ENCODE measurements around the gene SLF2.
A peak's percentile ranks its signal among the peaks of the same experiment; 100 is the strongest.

The SLF2 gene

DNA sequence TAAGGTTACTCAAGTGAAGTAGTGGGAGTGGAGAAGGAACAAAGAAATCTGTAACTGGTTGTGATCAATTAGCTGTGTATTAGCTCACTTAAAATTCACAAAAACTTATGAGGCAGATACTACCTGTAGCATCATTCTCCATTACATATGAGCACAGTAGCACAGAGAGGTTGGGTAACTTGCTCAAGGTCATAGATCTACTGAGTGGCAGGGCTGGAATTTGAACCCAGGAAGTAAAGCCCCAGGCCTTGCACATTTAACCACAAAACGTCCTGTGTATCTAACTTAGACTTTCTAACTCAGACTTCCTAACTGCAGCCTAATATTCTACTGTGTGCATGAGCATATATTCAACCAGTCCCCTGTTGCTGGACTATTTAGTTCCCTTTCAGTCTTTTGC, 5.6 kb upstream of the SLF2 start:
- DNase-seq = no peak

DNA sequence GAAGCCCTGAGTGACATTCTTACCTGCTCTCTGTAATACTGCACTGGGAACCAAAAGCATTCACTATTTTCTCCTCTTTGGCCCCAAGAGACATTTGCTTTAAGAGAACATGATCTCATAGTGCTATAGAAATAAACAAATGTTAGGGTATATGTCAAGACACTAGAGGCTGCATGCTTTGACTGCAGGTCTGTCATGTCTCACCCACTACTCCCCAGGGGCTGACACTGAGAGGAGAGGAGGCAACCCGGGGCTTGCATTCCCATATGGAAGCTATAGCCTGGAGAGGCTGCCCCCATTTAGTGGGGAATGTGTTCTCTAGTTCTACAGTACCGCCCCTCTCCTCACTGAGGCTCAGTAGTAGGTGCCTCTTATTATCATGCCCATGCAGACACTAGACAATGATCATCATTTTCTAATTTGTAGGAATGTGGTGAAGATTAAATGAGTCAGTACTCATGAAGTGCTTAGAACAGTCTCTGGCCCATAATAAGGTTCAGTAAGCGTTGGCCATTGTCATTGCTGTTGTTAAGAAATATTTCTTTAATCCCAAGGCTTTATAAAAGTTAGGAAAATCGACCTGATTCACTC, 4.9 kb upstream of the SLF2 start:
- DNase-seq = no peak

DNA sequence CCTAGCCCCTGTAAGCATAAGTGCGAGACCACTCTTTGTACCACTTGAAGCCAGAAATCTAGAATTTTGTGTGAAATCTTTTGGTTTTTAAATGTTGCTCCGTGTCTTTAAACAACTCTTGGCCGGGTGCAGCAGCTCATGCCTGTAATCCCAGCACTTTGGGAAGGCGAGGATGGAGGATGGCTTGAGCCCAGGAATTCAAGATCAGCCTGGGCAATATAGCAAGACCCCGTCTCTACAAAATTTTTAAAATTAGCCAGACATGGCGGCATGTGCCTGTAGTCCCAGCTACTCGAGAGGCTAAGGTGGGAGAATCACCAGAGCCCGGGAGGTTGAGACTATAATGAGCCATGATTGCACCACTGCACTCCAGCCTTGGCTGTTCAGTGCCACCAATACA, 4.4 kb upstream of the SLF2 start:
- DNase-seq = no peak

DNA sequence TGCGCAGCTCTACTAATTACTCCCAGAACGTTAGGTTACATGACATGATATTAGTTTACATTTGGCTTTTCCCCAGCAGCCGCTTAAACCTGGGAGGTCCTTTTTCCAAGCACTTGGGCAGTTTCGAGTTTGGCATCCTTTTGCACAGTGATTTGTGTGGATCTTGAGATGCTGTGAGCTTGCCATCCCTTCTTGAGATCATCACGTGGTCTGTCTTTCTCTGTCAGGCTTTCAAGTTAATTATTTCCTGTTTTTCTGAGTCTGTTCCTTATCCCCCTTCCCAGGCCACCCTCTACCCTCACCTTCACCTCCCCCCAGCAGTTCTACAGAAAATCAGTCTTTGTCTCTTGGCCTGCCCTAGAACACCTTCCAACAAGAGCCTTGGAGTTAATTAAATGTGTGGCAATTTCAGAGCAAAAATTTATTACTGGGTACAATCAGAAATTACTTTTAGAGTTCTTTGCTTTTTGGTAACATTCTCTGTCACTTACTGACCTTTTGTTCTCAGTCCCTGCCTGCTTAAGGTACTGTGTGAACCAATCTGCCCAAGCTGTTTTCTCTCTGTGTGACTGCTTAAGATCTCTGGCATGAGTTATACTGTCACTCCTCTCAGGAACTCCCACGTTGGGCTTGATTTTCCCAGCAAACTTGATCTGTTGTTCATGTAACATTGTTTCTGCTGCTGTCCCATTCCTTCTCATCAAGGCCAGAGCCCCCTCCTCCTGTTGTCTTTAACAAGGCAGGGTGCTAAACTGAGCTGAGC, 3.1 kb upstream of the SLF2 start:
- DNase-seq = no peak

DNA sequence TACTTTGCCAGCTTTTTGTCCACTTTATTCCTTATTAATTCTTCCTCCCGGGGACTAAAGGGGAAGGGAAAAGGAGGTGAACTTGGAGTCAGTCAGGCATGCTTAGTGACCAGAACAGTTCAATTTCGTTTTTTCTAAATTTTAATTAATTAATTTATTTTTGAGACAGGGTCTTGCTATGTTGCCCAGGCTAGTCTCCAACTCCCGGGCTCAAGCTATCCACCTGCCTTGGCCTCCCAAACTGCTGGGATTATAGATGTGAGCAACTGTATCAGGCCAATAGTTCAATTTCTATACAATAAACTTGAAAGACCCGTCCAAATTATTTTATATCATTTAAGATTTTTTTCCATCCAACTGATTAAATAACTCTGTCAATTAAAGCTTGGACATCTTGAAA, 1.3 kb upstream of the SLF2 start:
- no peak for DNase-seq

DNA sequence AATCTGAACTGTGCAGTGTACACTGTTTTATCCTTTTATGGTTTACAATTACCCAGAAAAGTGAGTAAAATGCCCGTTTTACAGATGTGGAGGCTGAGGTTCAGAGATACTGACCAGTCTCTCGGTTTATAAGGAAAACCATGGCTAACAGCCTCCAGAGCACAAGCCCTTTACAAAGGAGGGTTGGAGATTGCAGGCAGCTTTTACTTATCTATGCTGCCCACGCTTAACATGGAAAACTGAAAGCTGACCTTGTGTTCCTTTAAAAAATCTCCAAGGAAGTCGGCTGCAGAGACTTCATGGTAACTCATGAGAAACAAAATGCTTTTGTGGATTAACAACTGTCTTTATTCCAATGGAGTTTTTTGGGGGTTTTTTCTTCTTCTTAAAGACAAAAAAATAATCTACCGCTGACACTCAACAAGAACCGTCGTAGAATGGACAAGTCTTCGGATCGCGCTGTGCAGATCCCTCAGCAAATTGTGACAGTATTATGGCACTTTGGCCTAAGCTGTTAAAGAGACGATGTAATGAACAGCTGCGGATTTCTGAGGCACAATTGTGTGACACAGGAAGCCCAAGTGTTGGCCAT, 654 bp upstream of the SLF2 start:
- peak; percentile 6 for DNase-seq

DNA sequence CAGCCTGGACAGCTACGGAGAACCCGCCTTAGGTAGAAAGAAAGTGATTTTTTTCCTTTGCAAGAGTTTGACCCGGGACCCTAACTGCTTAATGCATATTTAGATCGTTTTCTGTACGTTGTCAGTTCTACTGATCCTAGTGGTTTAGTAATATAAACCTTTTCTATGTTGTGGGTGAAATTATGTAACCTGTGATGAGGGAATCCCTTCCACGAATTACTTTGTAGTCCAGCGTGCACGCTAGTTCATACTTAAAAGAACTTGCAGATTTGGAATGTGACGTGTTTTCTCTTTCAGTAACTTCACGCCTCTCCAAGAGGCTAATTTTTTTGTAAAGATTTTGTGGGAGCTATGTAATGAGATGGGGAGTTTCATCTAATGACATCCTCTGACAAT, 705 bp downstream of the SLF2 start:
- DNase-seq = no peak

DNA sequence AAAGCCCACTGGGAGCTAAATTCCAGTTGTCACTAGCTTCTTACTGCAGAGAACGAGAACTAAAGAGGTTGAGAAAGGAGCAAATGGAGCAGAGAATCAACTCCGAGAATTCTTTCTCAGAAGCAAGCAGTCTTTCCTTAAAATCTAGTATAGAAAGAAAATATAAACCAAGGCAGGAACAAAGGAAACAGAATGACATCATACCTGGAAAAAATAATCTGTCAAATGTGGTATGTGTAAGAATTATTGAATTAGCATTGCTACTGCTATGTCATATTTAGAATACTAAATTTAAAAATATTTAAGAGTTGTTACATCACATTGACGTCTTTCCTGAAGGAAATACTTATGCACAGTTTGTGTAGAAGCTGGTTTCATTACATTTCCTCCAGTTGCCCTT, 4.3 kb downstream of the SLF2 start:
- DNase-seq = no peak

DNA sequence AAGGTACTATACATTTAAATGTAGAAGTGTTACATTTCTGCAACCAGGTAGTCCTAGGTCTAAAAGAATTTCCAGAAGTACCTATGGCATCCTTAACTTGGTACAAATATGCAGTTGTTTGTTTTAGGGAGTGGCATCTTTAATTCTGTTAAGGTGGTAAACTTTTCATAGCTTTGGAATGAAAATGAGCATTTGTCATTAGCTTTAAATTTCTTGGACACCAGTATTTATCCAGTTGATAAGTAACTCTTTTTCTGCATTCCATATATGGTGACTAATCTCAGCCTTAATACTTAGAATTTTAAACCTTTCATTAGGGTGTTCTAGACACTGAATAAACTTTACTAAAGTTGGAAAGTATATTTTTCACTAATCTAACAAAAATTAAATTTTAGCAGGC, 10.8 kb downstream of the SLF2 start:
- no peak for DNase-seq

DNA sequence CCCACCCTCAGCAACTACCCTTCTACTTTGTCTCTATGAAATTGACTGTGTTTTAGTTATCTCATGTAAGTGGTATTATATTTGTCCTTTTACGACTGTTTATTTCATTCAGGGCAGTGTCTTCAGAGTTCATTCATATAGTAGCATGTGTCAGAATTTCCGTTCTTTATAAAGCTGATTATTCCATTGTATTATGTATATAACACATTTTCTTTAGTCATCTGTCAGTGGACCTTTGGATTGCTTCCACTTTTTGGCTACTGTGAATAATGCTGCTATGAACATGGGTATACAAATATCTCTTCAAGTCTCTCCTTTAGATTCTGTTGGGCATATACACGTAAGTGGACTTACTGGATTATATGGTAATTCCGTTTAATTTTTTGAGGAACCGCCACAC, 14.5 kb downstream of the SLF2 start:
- DNase-seq = no peak

DNA sequence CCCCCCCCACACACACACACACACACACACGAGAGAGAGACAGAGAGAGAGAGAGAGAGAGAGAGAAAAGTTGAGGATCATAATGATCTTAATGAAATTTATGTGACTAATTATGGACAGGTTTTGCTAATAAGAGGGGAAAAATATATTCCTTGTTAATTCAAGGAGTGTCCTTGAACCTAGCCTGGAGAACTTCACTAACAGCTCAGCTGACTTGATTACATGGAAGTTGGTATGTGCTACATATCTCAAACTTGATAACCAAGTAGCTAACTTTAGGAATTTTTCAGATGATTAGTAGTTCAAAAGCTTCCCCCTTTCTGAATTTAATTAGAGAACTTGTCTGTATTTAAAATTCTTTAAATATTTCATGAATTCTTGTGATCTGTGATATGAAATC, 15.3 kb downstream of the SLF2 start:
- no peak for DNase-seq

DNA sequence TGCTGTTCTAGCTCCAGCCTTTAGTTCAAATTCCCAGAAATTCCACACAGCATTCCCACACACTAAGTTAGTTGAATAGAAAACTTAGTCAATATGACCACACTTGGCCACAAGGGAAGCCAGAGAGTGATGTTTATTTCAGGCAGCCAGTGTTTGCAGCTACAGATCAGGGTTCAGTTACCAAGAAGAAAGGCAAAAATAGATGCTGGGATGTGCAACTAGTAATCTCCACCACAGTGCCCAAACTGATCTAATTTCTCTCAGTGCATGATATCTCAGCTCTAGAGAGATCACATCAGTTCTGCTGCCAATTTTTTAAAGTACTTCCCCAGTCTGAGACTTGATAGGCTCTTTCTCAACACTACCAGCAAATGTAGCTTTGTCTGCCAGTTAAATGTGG, 17.6 kb downstream of the SLF2 start:
- DNase-seq = no peak

DNA sequence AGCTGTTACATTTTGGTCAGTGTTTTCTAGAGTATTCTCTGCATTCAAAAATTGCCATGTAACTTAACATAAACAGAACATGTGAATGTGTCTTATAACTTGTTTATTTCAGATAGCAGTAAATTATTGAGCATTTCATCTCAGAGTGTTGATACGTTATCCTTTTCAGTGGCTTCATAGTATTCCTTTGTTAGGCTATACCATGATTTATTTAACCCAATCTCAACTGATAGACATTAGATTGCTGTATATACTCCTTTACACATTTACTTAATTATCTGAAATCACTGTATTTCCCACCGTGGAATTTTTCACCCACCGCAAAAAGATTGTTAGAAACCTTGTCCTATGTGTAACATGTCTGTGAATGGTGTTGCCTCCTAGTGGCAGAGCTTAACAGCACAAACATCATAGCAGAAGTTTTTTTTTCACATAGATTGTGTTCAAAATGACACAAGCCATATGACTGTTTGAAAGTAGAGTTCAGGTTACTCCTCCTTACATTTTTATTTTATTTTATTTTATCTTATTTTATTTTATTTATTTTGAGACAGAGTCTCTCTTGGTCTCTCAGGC, 21.4 kb downstream of the SLF2 start:
- DNase-seq = no peak

DNA sequence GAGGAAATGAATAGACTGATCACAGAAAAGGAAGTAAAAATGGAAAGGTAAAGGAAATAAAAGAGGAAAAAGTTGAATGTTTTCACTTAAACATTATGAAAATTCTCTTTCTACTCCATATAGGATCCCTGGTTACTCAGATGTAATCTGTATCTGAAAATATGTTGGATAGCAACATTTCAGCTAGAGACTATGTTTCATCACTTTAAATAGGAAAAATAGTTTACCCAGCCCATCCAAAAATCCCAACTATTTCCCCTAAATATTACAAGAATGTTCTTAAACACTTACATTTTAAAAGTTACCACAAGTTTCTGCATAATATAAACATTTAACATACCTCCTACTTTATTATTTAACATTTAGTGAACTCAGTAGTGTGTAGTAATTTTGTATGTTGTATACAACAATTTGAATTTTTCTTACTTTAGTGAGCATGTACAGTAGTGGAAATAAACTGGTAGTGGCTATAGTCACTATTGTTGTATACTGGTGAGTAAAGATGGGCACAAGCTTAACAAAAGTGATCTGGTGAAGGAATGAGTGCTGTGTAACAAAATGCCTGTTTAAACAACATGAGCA, 27.1 kb downstream of the SLF2 start:
- no peak for DNase-seq

DNA sequence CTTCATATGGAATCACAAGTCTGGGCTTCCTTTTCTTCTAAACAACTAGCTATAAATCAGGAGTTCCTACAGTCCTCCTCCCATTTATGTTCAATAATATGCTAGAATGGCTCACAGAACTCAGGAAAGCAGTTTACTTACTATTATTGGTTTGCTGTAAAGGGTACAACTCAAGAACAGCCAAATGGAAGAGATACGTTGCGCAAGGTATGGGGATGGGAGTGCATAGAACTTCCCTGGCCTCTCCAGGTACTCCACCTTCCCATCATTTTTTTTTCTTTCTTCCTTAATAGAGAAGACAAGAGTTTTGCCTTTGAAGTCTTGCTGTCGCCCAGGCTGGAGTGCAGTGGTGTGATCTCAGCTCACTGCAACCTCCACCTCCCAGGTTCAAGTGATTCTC, 29.5 kb downstream of the SLF2 start:
- DNase-seq = no peak

DNA sequence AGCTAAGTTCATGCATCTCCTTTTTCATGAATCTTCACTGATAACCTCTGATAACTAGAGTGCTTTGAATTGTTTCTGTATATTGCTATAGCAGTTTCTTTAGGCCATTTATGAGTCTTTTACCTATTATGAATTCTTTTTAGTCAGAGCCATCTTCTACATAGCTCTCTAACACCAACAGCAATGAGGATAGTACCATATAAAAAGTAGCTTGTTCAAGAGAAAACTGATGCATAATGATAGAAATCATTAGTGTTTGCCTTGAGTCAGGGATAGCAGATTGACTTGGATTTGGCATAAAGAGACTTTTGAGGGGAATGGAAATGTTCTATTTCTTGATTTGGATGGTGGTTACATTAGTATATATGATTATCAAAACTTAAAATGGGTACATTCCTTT, 30.7 kb downstream of the SLF2 start:
- DNase-seq = no peak

DNA sequence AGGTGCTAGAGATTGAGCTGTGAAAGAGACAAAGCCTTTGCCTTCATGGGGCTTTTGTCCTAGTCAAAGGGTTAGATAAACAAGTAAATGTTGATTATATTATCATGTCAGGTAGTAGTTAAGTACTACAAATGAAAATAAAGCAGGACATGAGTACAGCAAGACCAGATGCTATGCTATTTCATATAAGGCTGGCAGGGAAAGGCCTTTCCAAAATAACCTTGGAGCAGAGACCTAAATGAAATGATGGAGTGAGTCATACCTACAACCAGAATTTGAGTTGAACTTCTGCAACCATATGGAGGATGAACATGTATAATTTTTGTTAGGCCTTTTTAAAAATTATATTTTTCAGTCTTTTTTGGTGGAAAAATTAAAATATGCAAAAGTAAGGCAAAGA, 33.0 kb downstream of the SLF2 start:
- no peak for DNase-seq

DNA sequence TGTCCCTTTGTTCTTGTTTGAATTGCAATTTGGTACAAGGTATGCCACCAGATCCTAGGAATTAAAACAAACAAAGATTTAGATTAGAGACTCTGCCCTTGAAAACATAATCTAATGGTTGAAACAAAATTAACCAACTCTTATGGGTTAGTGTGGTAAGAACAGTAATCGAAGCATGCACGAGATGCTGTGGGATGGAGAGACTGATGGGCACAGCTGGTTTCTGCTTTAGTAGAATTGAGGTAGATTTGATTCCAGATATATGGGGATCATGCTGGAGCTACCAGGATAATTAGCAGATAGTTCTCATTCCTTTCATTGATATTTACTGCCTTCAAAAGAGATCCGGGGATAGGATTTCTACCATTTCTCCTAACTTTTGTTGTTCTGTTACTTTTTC, 36.2 kb downstream of the SLF2 start:
- DNase-seq = no peak

DNA sequence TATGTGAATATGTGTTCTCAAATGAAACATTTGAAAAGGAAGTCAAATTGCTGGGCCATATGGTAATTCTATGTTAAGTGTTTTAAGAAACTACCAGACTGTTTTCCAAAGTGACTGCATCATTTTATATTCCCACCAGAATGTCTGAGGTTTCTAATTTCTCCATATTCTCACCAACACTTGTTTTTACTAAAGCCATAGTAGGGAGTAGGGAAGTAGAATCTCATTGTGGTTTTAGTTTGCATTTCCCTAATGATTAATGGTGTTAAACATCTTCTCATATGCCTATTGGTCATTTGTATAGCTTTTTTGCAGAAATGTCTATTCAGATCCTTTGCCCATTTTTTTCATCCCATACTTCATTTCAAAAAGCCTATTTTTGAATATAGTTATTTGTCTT, 47.5 kb downstream of the SLF2 start:
- no peak for DNase-seq

DNA sequence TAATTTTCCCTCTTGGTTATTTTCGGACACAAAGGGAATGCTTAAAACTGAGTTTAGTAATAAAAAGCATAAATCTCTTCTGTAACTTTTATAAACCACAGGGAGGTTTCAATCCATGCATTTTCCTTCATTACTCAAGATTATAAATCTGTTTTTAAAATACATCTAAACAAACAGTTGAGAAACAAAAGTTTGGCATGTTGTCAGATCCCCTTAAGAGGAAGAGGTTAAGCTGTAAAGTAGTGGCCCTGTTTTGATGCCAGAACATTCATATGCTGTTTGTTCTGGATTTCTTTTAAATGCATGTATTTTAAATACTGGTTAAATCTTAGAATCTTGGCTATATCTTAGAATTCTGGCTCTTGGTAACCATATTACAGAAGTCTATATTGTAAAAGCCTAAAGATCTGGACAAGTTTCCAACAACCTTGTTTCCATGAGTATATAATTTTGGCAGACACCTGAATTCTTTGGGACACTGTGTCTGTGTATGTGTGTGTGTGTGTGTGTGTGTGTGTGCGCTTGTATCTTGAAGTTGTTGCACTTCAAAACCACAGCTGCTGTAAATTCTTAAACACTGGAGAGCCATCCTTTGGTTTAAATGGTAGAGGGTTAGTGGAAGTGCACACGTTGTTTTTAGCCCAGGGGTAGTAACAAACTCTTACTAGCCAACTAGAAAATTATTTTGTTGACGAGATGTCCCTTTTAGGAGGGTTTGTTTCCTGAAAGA, 49.8 kb downstream of the SLF2 start:
- no peak for DNase-seq

DNA sequence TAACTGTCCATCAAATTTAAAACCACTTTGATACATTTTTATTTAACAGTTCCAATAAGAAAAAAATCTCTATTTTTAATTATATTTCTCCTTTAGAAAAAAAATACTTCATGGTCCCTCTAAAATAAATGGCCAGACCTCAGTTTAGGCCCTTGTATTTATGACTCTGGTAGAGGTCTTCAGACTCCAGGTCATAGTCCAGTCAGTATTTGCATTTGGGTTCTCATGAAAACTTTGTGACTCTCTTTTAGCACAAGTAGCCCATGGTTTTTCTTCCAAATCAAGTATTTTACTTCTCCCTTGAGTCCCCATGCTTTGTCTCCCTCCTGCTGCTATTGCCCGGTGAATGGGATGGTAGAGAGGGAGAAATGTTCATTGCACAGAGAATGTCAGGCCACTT, 51.1 kb downstream of the SLF2 start:
- DNase-seq = no peak

DNA sequence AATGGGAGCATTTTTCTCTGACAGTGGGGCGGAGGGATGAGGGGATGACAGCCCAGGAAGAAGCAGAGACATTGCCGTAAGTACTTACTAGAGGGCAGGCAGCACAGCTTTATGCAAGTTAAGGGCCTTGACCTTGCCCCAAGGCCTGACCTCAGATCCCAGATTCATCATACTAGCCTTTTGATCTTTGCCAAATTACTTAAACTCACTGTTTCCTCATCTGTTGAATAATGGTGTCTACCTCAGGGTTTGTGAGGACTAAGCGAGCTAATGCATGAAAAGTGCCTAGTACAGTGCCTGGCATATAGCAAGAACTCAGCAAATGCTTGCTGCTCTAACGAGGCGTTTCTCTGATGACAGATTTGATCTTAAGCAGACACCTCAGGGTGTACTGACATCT, 53.1 kb downstream of the SLF2 start:
- no peak for DNase-seq

DNA sequence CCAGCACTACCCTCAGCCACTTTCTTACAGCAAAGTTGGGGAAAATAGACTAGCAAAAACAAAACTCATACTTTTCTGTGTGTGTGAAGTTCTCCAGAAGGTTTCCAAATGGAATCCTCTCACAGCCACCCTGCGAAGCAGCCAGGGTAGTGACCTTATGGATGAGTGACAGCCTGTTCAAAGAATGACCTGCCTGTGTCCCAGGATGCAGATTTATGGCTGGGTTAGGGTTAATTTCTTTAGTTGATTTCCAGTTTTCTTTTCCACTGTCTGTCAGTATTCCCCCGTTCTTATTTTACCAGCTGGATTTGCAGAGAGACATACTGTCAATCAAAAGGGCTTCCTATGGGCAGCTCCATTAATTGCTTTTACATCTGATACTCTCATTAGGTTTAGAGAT, 54.1 kb downstream of the SLF2 start:
- no peak for DNase-seq
